ENCODE measurements around the gene NR2F1. TPM values are rescaled to one million over a fixed set of nuclear protein-coding genes. Genes with fewer than 3 reads are reported as not detected.

Gene NR2F1
- total RNA-seq, 1 donor from 2014 or later = 34.7 TPM

GRCh38 chr5:93577854-93578812 lies 4.9 kb upstream of the NR2F1 start:
- DNase-seq = no peak

GRCh38 chr5:93578813-93579691 lies 4.0 kb upstream of the NR2F1 start:
- DNase-seq = peak; percentile 51

GRCh38 chr5:93579692-93580062 lies 3.3 kb upstream of the NR2F1 start:
- DNase-seq = no peak

GRCh38 chr5:93580063-93580926 lies 2.7 kb upstream of the NR2F1 start:
- peak; percentile 62 for DNase-seq

GRCh38 chr5:93580927-93581445 lies 2.0 kb upstream of the NR2F1 start, which contains the start of gene NR2F1-AS1:
Gene NR2F1-AS1, minus strand, starts transcription at chr5:93581219.
- DNase-seq = peak; percentile 61

- peak; percentile 31 for DNase-seq
These were observed 907 bp upstream of the NR2F1 start for GRCh38 chr5:93582167-93582462.

- no peak for DNase-seq
These were observed 381 bp downstream of the NR2F1 start for GRCh38 chr5:93583439-93583767.

GRCh38 chr5:93583768-93584595 lies 960 bp downstream of the NR2F1 start:
- DNase-seq = peak; percentile 80

- DNase-seq = no peak
These were observed 1.6 kb downstream of the NR2F1 start for GRCh38 chr5:93584596-93585040.

GRCh38 chr5:93585041-93585766 lies 2.2 kb downstream of the NR2F1 start:
- DNase-seq = peak; percentile 61

- no peak for DNase-seq
These were observed 2.9 kb downstream of the NR2F1 start for GRCh38 chr5:93585767-93586385.

- DNase-seq = no peak
These were observed 3.9 kb downstream of the NR2F1 start for GRCh38 chr5:93586736-93587596.

- DNase-seq = no peak
These were observed 4.8 kb downstream of the NR2F1 start for GRCh38 chr5:93587597-93588351.

GRCh38 chr5:93588352-93589151 lies 5.5 kb downstream of the NR2F1 start:
- no peak for DNase-seq

GRCh38 chr5:93589152-93589828 lies 6.3 kb downstream of the NR2F1 start:
- DNase-seq = no peak

GRCh38 chr5:93589829-93590215 lies 6.8 kb downstream of the NR2F1 start:
- no peak for DNase-seq

GRCh38 chr5:93590493-93590892 lies 7.5 kb downstream of the NR2F1 start:
- no peak for DNase-seq
